H9 (cell line): ENCODE results near the gene POR. TPM values are rescaled to one million over a fixed set of nuclear protein-coding genes. Genes with fewer than 3 reads are reported as not detected.

ENCODE experiments used
- DNase-seq: peaks from one replicate; pipeline ENCODE4 v3.0.0-alpha.2; 2017
- H2AFZ ChIP-seq: one replicate; pipeline ENCODE4 v1.6.1; 2013; ENCODE audit warnings: mild to moderate bottlenecking, low read length, control low read depth, moderate library complexity
- H2AK5ac ChIP-seq: 2 replicates; pipeline ENCODE4 v1.6.1; 2013; ENCODE audit warnings: low read length, control low read depth, mixed read lengths; ENCODE audit not compliant: insufficient read length
- H2BK120ac ChIP-seq: one replicate; pipeline ENCODE4 v1.6.1; 2013; ENCODE audit warnings: low read depth, mild to moderate bottlenecking, low read length, control low read depth, inconsistent platforms; ENCODE audit not compliant: poor library complexity, severe bottlenecking
- H2BK12ac ChIP-seq: 2 replicates; pipeline ENCODE4 v1.6.1; 2013; ENCODE audit warnings: low read length, control low read depth, mixed read lengths, low read depth; ENCODE audit not compliant: insufficient read length
- H2BK15ac ChIP-seq: 2 replicates; pipeline ENCODE4 v1.6.1; 2013; ENCODE audit warnings: low read depth, low read length, control low read depth
- H2BK20ac ChIP-seq: one replicate; pipeline ENCODE4 v1.6.1; 2013; ENCODE audit warnings: low read depth, mild to moderate bottlenecking, low read length, control low read depth, inconsistent platforms; ENCODE audit not compliant: poor library complexity, severe bottlenecking
- H2BK5ac ChIP-seq: 2 replicates; pipeline ENCODE4 v1.6.1; 2013; ENCODE audit warnings: low read length, control low read depth, mixed read lengths; ENCODE audit not compliant: insufficient read length
- H3K14ac ChIP-seq: 2 replicates; pipeline ENCODE4 v1.6.1; 2013; ENCODE audit warnings: low read length, control low read depth; ENCODE audit not compliant: insufficient read depth
- H3K18ac ChIP-seq: 2 replicates; pipeline ENCODE4 v1.6.1; 2013; ENCODE audit warnings: low read depth, mild to moderate bottlenecking, mixed read lengths, low read length, control low read depth; ENCODE audit not compliant: insufficient read length
- H3K23ac ChIP-seq: 2 replicates; pipeline ENCODE4 v1.6.1; 2013; ENCODE audit warnings: low read length, control low read depth, mixed read lengths, low read depth; ENCODE audit not compliant: insufficient read length
- H3K23me2 ChIP-seq: 2 replicates; pipeline ENCODE4 v1.6.1; 2013; ENCODE audit warnings: low read depth, mild to moderate bottlenecking, mixed read lengths, low read length, control low read depth; ENCODE audit not compliant: insufficient read length, poor library complexity, severe bottlenecking
- H3K27ac ChIP-seq: 2 replicates; pipeline ENCODE4 v1.5.1; 2013; ENCODE audit warnings: low read length, control low read depth, mixed read lengths, low read depth; ENCODE audit not compliant: insufficient read length
- H3K27me3 ChIP-seq: 2 replicates; pipeline ENCODE4 v1.6.1; 2013; ENCODE audit warnings: low read length, control low read depth, inconsistent platforms; ENCODE audit not compliant: insufficient read depth
- H3K4ac ChIP-seq: 2 replicates; pipeline ENCODE4 v1.6.1; 2013; ENCODE audit warnings: low read depth, mild to moderate bottlenecking, control low read depth, inconsistent platforms, low read length, moderate library complexity
- H3K4me1 ChIP-seq: 2 replicates; pipeline ENCODE4 v1.6.1; 2013; ENCODE audit warnings: low read length, control low read depth, inconsistent platforms; ENCODE audit not compliant: insufficient read depth
- H3K4me2 ChIP-seq: 2 replicates; pipeline ENCODE4 v1.6.1; 2013; ENCODE audit warnings: low read length, control low read depth, mixed read lengths; ENCODE audit not compliant: insufficient read length, insufficient read depth
- H3K56ac ChIP-seq: 2 replicates; pipeline ENCODE4 v1.6.1; 2013; ENCODE audit warnings: low read depth, mild to moderate bottlenecking, mixed read lengths, low read length, control low read depth; ENCODE audit not compliant: insufficient read length
- H3K79me1 ChIP-seq: 2 replicates; pipeline ENCODE4 v1.6.1; 2013; ENCODE audit warnings: low read depth, mild to moderate bottlenecking, moderate library complexity, low read length, control low read depth, inconsistent platforms; ENCODE audit not compliant: insufficient read depth, poor library complexity, severe bottlenecking
- H3K79me2 ChIP-seq: 2 replicates; pipeline ENCODE4 v1.6.1; 2013; ENCODE audit warnings: low read length, control low read depth, inconsistent platforms; ENCODE audit not compliant: insufficient read depth
- H3K9ac ChIP-seq: 2 replicates; pipeline ENCODE4 v1.6.1; 2013; ENCODE audit warnings: low read length, control low read depth, mixed read lengths; ENCODE audit not compliant: insufficient read length; ENCODE audit errors: extremely low read depth
- H3K9me3 ChIP-seq: one replicate; pipeline ENCODE4 v1.6.1; 2013; ENCODE audit warnings: low read depth, low read length, inconsistent platforms; ENCODE audit not compliant: control insufficient read depth
- H3T11ph ChIP-seq: one replicate; pipeline ENCODE4 v1.6.1; 2013; ENCODE audit warnings: mild to moderate bottlenecking, low read length, control low read depth, inconsistent platforms
- H4K20me1 ChIP-seq: one replicate; pipeline ENCODE4 v1.6.1; 2013; ENCODE audit not compliant: control insufficient read depth, insufficient read length, insufficient read depth
- H4K5ac ChIP-seq: 2 replicates; pipeline ENCODE4 v1.6.1; 2013; ENCODE audit warnings: low read depth, mild to moderate bottlenecking, mixed read lengths, low read length, control low read depth; ENCODE audit not compliant: insufficient read length
- H4K8ac ChIP-seq: replicated peaks from 2 replicates; pipeline ENCODE4 v1.6.1; 2013; ENCODE audit warnings: low read length, control low read depth, mixed read lengths, low read depth; ENCODE audit not compliant: insufficient read length
- H4K91ac ChIP-seq: 2 replicates; pipeline ENCODE4 v1.6.1; 2013; ENCODE audit warnings: low read depth, mild to moderate bottlenecking, moderate library complexity, mixed read lengths, low read length, control low read depth; ENCODE audit not compliant: insufficient read length
- H3K27ac Mint-ChIP-seq, 3 experiments: 2 replicates in 2 of 3; 3 replicates in 1 of 3; pipeline ENCODE4 v1.8.0; 2020 to 2021; ENCODE audit warnings: mixed read lengths in 3 of 3, mild to moderate bottlenecking in 1 of 3, moderate library complexity in 1 of 3
- H3K27me3 Mint-ChIP-seq: 2 replicates; pipeline ENCODE4 v1.8.0; 2021; ENCODE audit warnings: low read depth, mild to moderate bottlenecking, moderate library complexity, mixed read lengths
- H3K36me3 Mint-ChIP-seq, 3 experiments: 2 replicates in 2 of 3; 3 replicates in 1 of 3; pipeline ENCODE4 v1.8.0; 2020 to 2021; ENCODE audit warnings: low read depth in 3 of 3, mixed read lengths in 3 of 3; ENCODE audit not compliant: insufficient read depth in 1 of 3
- H3K4me1 Mint-ChIP-seq, 2 experiments: 2 replicates each; pipeline ENCODE4 v1.8.0; 2020; ENCODE audit warnings: mixed read lengths in 2 of 2
- H3K4me3 Mint-ChIP-seq, 2 experiments: 2 replicates in 1 of 2; 3 replicates in 1 of 2; pipeline ENCODE4 v1.8.0; 2020 to 2021; ENCODE audit warnings: mild to moderate bottlenecking in 2 of 2, mixed read lengths in 2 of 2, moderate library complexity in 1 of 2
- H3K9me3 Mint-ChIP-seq, 2 experiments: 2 replicates in 1 of 2; 3 replicates in 1 of 2; pipeline ENCODE4 v1.8.0; 2020; ENCODE audit warnings: mild to moderate bottlenecking in 2 of 2, mixed read lengths in 2 of 2, moderate library complexity in 1 of 2
- CTCF ChIP-seq: fragments of 200-600 bp; sonication (generic); conservative IDR thresholded peaks from 3 replicates; pipeline ENCODE4 v1.8.0; 2021; ENCODE audit warnings: antibody characterized with exemption, mild to moderate bottlenecking
- WGBS: extraction: QIAGEN DNeasy Blood & Tissue Kit; methylation state at CpG from one replicate; pipeline ENCODE4 v1.1.7; 2013; ENCODE audit warnings: missing lambda C conversion rate, low lambda C conversion rate, mixed read lengths; ENCODE audit not compliant: insufficient read length; ENCODE audit errors: extremely low coverage; 5-methylcytosine and 5-hydroxymethylcytosine counted together
- total RNA-seq: library from RNA; stranded (reverse); gene quantifications from 2 replicates; pipeline ENCODE4 v1.2.1, GENCODE V29; 2021

Gene POR
- total RNA-seq, 1 experiment from 2014 or later = 128 TPM

GRCh38 chr7:75884476-75884875 lies 30.5 kb upstream of the POR start:
- H2AFZ ChIP-seq = no peak overlapping the region
- DNase-seq = no peak
- H3K4me1 ChIP-seq = peaks cover 2% of the 10 kb centered on the region; the same call in 1 of the 2 replicates
- H2BK20ac ChIP-seq = no peak overlapping the region
- H3T11ph ChIP-seq = no peak overlapping the region
- Mint-ChIP-seq H3K9me3 (no peaks in the 10 kb centered on the region; a peak in 1 of 5 replicates), H3K36me3 (peaks cover 58 to 87% (median 83%) of the 10 kb centered on the region in 3 experiments), H3K27me3 (peaks cover 9% of the 10 kb centered on the region), H3K4me3 (no peak overlapping the region), H3K4me1 (peaks cover 23 to 24% of the 10 kb centered on the region in 2 experiments), H3K27ac (no peak overlapping the region)
- no CpG with 5 or more reads among the region's 5 CpGs for WGBS
- no peak overlapping the region for H4K8ac ChIP-seq
- H2BK5ac ChIP-seq = no peak overlapping the region
- H3K9ac ChIP-seq = no peak overlapping the region
- no peaks in the 10 kb centered on the region for H4K20me1 ChIP-seq
- no peak overlapping the region for H3K56ac ChIP-seq
- H2BK120ac ChIP-seq = no peak overlapping the region
- no peak overlapping the region for H2BK12ac ChIP-seq
- H3K79me1 ChIP-seq = no peaks in the 10 kb centered on the region
- H4K91ac ChIP-seq = no peak overlapping the region
- no peak overlapping the region for H3K14ac ChIP-seq
- peaks cover 4% of the 10 kb centered on the region; the same call in 1 of the 2 replicates for H3K79me2 ChIP-seq
- no peak for TF ChIP-seq CTCF
- H3K18ac ChIP-seq = no peak overlapping the region
- no peak overlapping the region for H2BK15ac ChIP-seq
- H3K4ac ChIP-seq = no peak overlapping the region
- H3K23ac ChIP-seq = no peak overlapping the region
- H3K9me3 ChIP-seq = no peaks in the 10 kb centered on the region
- H3K27me3 ChIP-seq = no peaks in the 10 kb centered on the region
- H2AK5ac ChIP-seq = no peak overlapping the region
- H3K4me2 ChIP-seq = no peak overlapping the region
- H4K5ac ChIP-seq = no peak overlapping the region
- no peak overlapping the region for H3K27ac ChIP-seq
- peaks cover 4% of the 10 kb centered on the region for H3K23me2 ChIP-seq
